ENCODE measurements around the gene PRKCSH.

Gene PRKCSH

GRCh38 chr19:11481534-11482383, 46.3 kb downstream of the PRKCSH start:
- H3K27me3 Mint-ChIP-seq = peaks cover 63% of the 10 kb centered on the region
- CTCF ChIA-PET = interaction anchor here (0.6 to 2.0 kb wide), 17 partner anchors 9 to 355 kb away, joined by 3 to 19 read pairs (median 4); partner anchors contain the start of genes ELOF1, EPOR, SWSAP1 and TSPAN16
- peak; percentile 84 for DNase-seq
- peak overlapping the region; percentile 54 for H3K4me3 Mint-ChIP-seq
- H3K27ac Mint-ChIP-seq = peak overlapping the region; percentile 52
- peaks cover 33% of the 10 kb centered on the region for H3K4me1 Mint-ChIP-seq
- no peaks in the 10 kb centered on the region for H3K9me3 Mint-ChIP-seq
- H3K36me3 Mint-ChIP-seq = peaks cover 18% of the 10 kb centered on the region

DNA sequence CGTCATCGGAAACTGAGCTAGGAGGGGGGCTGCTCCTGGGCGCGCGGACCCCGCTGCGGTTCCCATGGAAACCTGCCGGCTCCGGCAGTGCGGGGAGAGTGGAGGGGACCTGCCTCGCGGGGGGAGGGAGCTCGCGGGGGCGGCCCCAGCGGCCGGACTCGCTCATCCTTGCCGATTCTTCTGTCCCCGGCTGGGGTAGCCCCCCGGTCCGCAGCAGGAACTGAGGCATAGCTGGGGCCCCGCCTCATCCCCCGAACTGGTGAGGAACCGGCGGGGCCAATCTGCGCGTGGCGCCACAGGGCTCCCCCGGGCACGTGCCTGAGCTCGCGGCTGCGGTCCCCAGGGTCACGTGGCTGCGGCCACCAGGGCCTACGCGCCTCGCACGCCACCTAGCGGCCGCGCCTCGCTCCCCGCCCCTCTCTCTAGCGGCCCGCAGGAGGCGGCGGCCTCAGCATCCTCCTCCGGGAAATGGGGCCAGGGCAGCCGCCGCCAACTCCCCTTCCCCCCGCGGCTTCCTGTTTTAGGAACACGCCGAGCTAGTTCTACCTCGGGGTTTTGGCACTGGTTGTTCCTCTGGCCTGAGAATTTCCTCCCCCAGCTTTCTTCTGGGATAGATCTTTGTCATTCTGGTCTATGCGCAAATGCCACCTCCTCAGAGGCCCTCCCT, 47.1 kb downstream of the PRKCSH start:
- Mint-ChIP-seq H3K4me1 (peaks cover 33% of the 10 kb centered on the region), H3K9me3 (no peaks in the 10 kb centered on the region), H3K27ac (peak overlapping the region; percentile 29), H3K36me3 (peaks cover 21% of the 10 kb centered on the region), H3K4me3 (peak overlapping the region; percentile 54), H3K27me3 (peaks cover 56% of the 10 kb centered on the region)
- peak; percentile 89 for DNase-seq
- CTCF ChIA-PET = interaction anchor here (0.6 to 2.0 kb wide), 24 partner anchors 9 to 356 kb away, joined by 3 to 19 read pairs (median 4); partner anchors contain the start of genes ELOF1, EPOR, ODAD3 and PRKCSH

DNA sequence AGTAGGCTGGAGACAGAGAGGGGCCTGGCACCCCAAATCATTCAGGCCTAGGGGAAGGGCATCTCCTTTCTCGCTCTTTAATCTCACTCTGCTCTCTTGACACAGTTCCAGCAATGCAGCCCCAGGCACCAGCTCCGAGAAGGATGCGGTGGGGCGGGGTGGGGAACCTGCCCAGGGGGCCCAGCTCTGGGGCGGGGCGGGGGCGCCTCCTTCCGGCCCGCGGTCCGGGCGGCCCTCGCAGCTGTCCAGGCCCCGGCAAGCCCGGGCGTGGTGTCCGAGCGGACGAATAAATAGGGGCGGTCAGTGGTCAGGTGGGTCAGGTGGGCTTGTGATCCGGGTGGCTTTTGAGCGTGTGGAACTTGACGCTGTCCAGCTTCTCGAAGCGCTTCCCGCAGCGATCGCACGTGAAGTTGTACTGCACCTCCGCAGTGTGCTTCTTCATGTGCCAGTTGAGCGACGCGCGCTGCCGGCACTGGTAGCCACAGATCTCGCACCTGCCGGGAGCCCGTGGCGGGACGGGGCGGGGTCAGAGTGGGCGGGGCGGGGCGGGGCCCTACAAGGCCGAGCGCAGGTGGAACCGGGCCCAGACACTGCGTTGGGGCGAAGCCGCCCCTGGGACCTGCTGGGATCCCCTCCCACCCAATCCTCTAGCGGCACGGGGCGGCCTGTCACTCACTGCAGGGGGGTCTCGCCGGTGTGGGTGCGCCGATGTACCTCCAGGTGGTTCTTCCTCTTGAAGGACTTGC, 48.1 kb downstream of the PRKCSH start:
- CTCF ChIA-PET = interaction anchor here (0.6 to 2.0 kb wide), 20 partner anchors 8 to 357 kb away, joined by 3 to 19 read pairs (median 4); partner anchors contain the start of genes ELOF1, EPOR, ODAD3 and PRKCSH
- Mint-ChIP-seq H3K9me3 (no peaks in the 10 kb centered on the region), H3K36me3 (peaks cover 21% of the 10 kb centered on the region), H3K4me1 (peaks cover 33% of the 10 kb centered on the region), H3K27ac (no peak overlapping the region), H3K4me3 (no peak overlapping the region), H3K27me3 (peaks cover 46% of the 10 kb centered on the region)
- DNase-seq = no peak

DNA sequence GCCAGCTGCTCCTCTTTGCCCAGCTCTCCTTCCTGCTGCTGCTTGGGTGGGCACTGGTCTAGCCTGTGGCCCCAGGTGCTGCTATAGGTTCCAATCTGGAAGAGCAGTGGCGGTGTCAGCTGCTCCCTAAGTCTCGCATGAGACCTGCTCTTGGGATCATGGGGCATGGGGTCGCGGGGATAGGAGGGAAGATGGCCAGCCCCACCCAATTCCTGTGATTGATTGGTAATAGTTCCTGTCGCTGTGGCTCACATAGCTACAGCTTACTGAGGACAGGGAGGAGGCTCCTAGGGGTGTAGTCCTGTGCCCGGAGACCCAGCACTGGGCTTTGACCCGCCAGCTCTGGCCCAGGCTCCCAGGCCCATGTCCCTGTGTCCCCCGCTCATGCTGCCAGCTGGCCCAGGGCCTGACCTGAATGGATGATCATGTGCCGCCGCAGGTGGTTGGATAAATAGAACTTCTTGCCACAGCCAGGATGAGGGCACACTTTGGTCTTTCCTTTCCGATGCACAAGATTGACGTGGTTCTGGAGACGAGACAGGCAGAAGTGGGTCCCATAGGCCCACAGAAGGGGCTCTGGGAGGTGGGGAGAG, 49.9 kb downstream of the PRKCSH start:
- Mint-ChIP-seq H3K4me3 (no peak overlapping the region), H3K36me3 (peaks cover 24% of the 10 kb centered on the region), H3K9me3 (no peaks in the 10 kb centered on the region), H3K4me1 (peaks cover 28% of the 10 kb centered on the region), H3K27ac (no peak overlapping the region), H3K27me3 (peaks cover 28% of the 10 kb centered on the region)
- no peak for DNase-seq
- CTCF ChIA-PET = interaction anchor here (0.6 to 1.2 kb wide), 2 partner anchors 27 to 105 kb away, joined by 3 to 4 read pairs; no protein-coding TSS in a partner anchor

GRCh38 chr19:11486661-11487503, 51.4 kb downstream of the PRKCSH start:
- no peak for DNase-seq
- CTCF ChIA-PET = no interaction called here
- H3K27ac Mint-ChIP-seq = no peak overlapping the region
- peaks cover 13% of the 10 kb centered on the region for H3K27me3 Mint-ChIP-seq
- H3K4me3 Mint-ChIP-seq = no peak overlapping the region
- H3K36me3 Mint-ChIP-seq = peaks cover 31% of the 10 kb centered on the region
- H3K4me1 Mint-ChIP-seq = peaks cover 18% of the 10 kb centered on the region
- no peaks in the 10 kb centered on the region for H3K9me3 Mint-ChIP-seq

GRCh38 chr19:11489378-11489777, 53.9 kb downstream of the PRKCSH start:
- peaks cover 4% of the 10 kb centered on the region for H3K4me1 Mint-ChIP-seq
- H3K27ac Mint-ChIP-seq = no peak overlapping the region
- peaks cover 27% of the 10 kb centered on the region for H3K36me3 Mint-ChIP-seq
- no peaks in the 10 kb centered on the region for H3K9me3 Mint-ChIP-seq
- no peak overlapping the region for H3K4me3 Mint-ChIP-seq
- H3K27me3 Mint-ChIP-seq = no peaks in the 10 kb centered on the region
- CTCF ChIA-PET = no interaction called here
- no peak for DNase-seq

DNA sequence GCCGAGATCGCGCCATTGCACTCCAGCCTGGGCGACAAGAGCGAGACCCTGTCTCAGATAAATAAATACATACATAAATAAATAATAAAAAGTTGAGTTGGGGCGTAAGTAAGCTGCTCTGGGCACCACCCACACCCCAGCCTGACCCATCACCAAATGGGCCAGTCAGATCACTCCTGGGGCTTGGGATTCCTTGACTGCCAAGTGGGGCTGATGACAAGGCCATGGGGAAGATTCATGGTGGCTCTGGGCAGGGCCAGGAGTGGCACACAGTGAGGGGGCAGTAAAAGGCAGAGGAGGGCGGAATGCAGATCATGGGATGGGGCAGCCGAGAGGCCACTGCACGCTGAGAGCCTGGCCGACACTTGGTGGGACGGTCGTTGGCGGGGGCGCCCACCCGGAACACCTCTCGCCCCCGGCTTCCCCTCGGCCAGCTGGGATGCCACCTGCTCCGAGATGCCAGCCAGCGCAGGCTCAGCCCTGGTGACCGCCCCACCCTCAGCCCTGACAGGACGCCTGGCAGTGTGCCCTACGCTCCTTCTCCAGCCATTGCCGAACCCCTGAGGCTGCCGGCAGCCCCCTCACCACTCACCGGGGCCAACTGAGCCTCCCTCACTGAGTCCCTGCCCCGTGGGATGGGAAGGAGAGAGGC, 59.3 kb downstream of the PRKCSH start:
- CTCF ChIA-PET = interaction anchor here (1.1 to 2.5 kb wide), 4 partner anchors 12 to 93 kb away, joined by 3 to 10 read pairs (median 4); no protein-coding TSS in a partner anchor
- Mint-ChIP-seq H3K4me1 (no peaks in the 10 kb centered on the region), H3K36me3 (peaks cover 25% of the 10 kb centered on the region), H3K27me3 (no peaks in the 10 kb centered on the region), H3K27ac (no peak overlapping the region), H3K4me3 (no peak overlapping the region), H3K9me3 (no peaks in the 10 kb centered on the region)
- DNase-seq = no peak

GRCh38 chr19:11495481-11495880, 60.0 kb downstream of the PRKCSH start:
- DNase-seq = no peak
- Mint-ChIP-seq H3K27me3 (no peaks in the 10 kb centered on the region), H3K4me3 (no peak overlapping the region), H3K9me3 (no peaks in the 10 kb centered on the region), H3K36me3 (peaks cover 24% of the 10 kb centered on the region), H3K4me1 (no peaks in the 10 kb centered on the region), H3K27ac (no peak overlapping the region)
- CTCF ChIA-PET = interaction anchor here (1.1 to 2.5 kb wide), 3 partner anchors 13 to 92 kb away, joined by 3 to 10 read pairs (median 3); no protein-coding TSS in a partner anchor

DNA sequence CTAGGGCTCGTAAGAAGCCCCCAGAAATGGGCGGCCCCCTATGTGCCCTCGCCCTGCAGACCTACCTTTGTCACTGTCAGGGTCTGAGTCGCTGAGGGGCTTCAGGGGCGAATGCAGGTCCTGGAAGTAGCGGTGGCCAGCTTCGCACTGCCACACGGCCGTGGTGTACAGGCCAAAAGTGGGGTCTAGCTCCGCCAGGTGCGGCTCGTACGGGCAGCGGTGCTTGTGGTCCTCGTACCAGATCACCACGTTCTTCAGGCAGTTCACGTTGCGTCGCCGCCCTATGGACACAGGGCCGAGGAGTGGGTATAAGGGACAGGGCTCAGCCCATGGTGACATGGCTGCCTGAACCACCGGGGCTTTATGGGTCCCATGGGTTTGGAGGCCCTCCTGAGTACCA, 60.5 kb downstream of the PRKCSH start:
- no peaks in the 10 kb centered on the region for H3K4me1 Mint-ChIP-seq
- peaks cover 23% of the 10 kb centered on the region for H3K36me3 Mint-ChIP-seq
- CTCF ChIA-PET = interaction anchor here (0.6 to 2.5 kb wide), 4 partner anchors 13 to 92 kb away, joined by 3 to 10 read pairs (median 3); no protein-coding TSS in a partner anchor
- H3K27me3 Mint-ChIP-seq = no peaks in the 10 kb centered on the region
- no peak for DNase-seq
- H3K9me3 Mint-ChIP-seq = no peaks in the 10 kb centered on the region
- H3K27ac Mint-ChIP-seq = peak overlapping the region; percentile 49
- no peak overlapping the region for H3K4me3 Mint-ChIP-seq

DNA sequence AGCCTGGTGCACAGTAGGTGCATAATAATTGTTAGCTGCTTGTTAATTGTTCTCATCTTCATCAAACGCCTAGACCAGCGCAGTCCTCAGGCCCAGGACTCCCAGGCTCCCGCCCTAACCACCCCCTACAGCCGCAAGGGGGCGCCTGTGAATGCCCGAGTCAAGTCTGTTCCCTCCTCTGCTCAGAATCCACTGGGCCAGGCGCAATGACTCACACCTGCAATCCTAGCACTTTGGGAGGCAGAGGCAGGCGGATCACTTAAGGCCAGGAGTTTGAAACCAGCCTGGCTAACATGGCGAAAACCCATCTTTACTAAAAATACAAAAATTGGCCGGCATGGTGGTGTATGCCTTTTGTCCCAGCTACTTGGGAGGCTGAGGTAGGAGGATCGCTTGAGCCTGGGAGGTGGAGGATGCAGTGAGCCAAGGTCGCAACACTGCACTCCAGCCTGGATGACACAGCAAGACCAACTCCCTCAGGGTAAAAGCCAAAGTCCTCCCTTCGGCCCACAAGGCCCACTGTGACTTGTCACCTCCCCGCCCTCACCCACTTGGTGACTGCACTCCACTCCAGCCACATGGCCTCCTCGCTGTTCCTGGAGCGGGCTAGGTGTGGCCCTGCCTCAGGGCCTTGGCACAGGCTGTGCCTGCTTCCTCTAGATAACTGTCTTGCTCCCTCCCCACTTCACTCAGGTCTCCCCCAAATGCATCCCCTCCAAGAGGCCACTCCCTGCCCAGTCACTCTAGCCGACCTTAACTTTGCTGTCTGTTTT, 61.1 kb downstream of the PRKCSH start:
- Mint-ChIP-seq H3K4me3 (no peak overlapping the region), H3K4me1 (no peaks in the 10 kb centered on the region), H3K27ac (no peak overlapping the region), H3K27me3 (no peaks in the 10 kb centered on the region), H3K9me3 (no peaks in the 10 kb centered on the region), H3K36me3 (peaks cover 23% of the 10 kb centered on the region)
- DNase-seq = peak; percentile 72
- CTCF ChIA-PET = interaction anchor here (0.6 to 2.5 kb wide), 4 partner anchors 14 to 91 kb away, joined by 3 to 10 read pairs (median 3); no protein-coding TSS in a partner anchor

DNA sequence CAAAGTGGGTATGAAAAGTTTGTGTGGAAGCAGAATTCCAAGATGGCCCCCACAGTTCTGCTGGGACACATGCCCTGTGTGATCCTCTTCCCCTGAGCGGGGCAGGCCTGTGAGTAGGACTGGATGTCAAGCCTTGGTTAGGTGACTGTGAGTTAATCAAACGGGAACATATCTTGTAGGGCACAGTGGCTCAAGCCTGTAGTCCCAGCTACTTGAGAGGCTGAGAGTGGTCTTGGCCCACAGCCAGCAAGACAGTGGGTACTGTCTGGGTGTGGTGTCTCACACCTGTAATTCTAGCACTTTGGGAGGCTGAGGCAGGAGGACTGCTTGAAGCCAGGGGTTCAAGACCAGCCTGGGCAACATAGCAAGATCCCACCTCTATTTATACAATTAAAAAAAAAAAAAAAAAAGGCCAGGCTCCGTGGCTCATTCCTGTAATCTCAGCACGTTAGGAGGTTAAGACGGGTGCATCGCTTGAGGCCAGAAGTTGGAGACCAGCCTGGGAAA, 63.8 kb downstream of the PRKCSH start:
- CTCF ChIA-PET = no interaction called here
- no peak for DNase-seq
- Mint-ChIP-seq H3K9me3 (no peaks in the 10 kb centered on the region), H3K27me3 (no peaks in the 10 kb centered on the region), H3K27ac (no peak overlapping the region), H3K4me1 (peaks cover 4% of the 10 kb centered on the region), H3K36me3 (peaks cover 24% of the 10 kb centered on the region), H3K4me3 (no peak overlapping the region)

Measured in activated naive CD4-positive, alpha-beta T cell treated with anti-CD3 and anti-CD28 coated beads, Interleukin-2, amount 10 ng/mL, durations not matched to agents 7 days and 5 days (primary cell).